ENCODE data around the gene TAF6L.
A peak's percentile ranks its signal among the peaks of the same experiment; 100 is the strongest.
"Not testable (repeated sequence)": the region's sequence is repeated elsewhere in the genome, so short reads cannot be mapped to it uniquely, and the experiment has no call there.

Gene TAF6L

GRCh38 chr11:62755086-62755615, 16.0 kb upstream of the TAF6L start:
- DNase-seq (ENCODE audit: low read depth), result no peak

- DNase-seq (ENCODE audit: low read depth), result no peak
Measured at GRCh38 chr11:62757846-62758788, 13.1 kb upstream of the TAF6L start.

- DNase-seq (ENCODE audit: low read depth), result not testable (repeated sequence)
Measured at GRCh38 chr11:62760867-62761227, 10.3 kb upstream of the TAF6L start.

- no peak for DNase-seq (ENCODE audit: low read depth)
Measured at GRCh38 chr11:62770778-62771143, 435 bp upstream of the TAF6L start.

- DNase-seq (ENCODE audit: low read depth), result no peak
Measured at GRCh38 chr11:62774407-62774806, 3.2 kb downstream of the TAF6L start.

- no peak for DNase-seq (ENCODE audit: low read depth)
Measured at GRCh38 chr11:62775646-62776045, 4.5 kb downstream of the TAF6L start.

GRCh38 chr11:62777389-62777788, 6.2 kb downstream of the TAF6L start:
- DNase-seq (ENCODE audit: low read depth), result no peak

- DNase-seq (ENCODE audit: low read depth), result no peak
Measured at GRCh38 chr11:62778441-62778840, 7.2 kb downstream of the TAF6L start.

GRCh38 chr11:62782753-62783152, 11.6 kb downstream of the TAF6L start:
- no peak for DNase-seq (ENCODE audit: low read depth)

GRCh38 chr11:62786318-62787004, 15.3 kb downstream of the TAF6L start:
- DNase-seq (ENCODE audit: low read depth), result peak; percentile 78

GRCh38 chr11:62787005-62787759, 16.0 kb downstream of the TAF6L start, which contains the start of gene TMEM179B:
TMEM179B (plus strand) TSS chr11:62787402; CDS start chr11:62787432, 30 bp downstream.
- DNase-seq (ENCODE audit: low read depth), result peak; percentile 95

GRCh38 chr11:62788991-62789390, 17.8 kb downstream of the TAF6L start:
- DNase-seq (ENCODE audit: low read depth), result no peak

- no peak for DNase-seq (ENCODE audit: low read depth)
Measured at GRCh38 chr11:62789576-62789975, 18.4 kb downstream of the TAF6L start.

GRCh38 chr11:62791501-62792201, 20.5 kb downstream of the TAF6L start, which contains the start of gene TMEM223:
TMEM223 (minus strand) TSS chr11:62792006; CDS start chr11:62791994, 12 bp downstream.
- peak; percentile 77 for DNase-seq (ENCODE audit: low read depth)

GRCh38 chr11:62792202-62792575, 21.0 kb downstream of the TAF6L start:
- DNase-seq (ENCODE audit: low read depth), result no peak

- DNase-seq (ENCODE audit: low read depth), result no peak
Measured at GRCh38 chr11:62794201-62794775, 23.1 kb downstream of the TAF6L start.

GRCh38 chr11:62796281-62796680, 25.1 kb downstream of the TAF6L start:
- no peak for DNase-seq (ENCODE audit: low read depth)

GRCh38 chr11:62799486-62799885, 28.3 kb downstream of the TAF6L start:
- DNase-seq (ENCODE audit: low read depth), result no peak

GRCh38 chr11:62801071-62801470, 29.9 kb downstream of the TAF6L start:
- DNase-seq (ENCODE audit: low read depth), result no peak

- peak; percentile 26 for DNase-seq (ENCODE audit: low read depth)
Measured at GRCh38 chr11:62804310-62805075, 33.3 kb downstream of the TAF6L start.

Measured in fibroblast of gingiva (primary cell).